WTC11 (cell line): Measurements from ENCODE around the gene EPHA4.

Source experiments
- CREB1 ChIP-seq: sonication (generic); formaldehyde crosslinking; IDR thresholded peaks from 2 replicates; pipeline ENCODE4 v1.8.0; 2023; ENCODE audit warnings: mild to moderate bottlenecking, missing genetic modification reagents
- CREM ChIP-seq: sonication (generic); formaldehyde crosslinking; IDR thresholded peaks from 2 replicates; pipeline ENCODE4 v1.8.1; 2022; ENCODE audit warnings: mild to moderate bottlenecking, missing genetic modification reagents, moderate library complexity
- GABPB1 ChIP-seq: sonication (generic); formaldehyde crosslinking; IDR thresholded peaks from 2 replicates; pipeline ENCODE4 v1.8.1; 2023; ENCODE audit warnings: mild to moderate bottlenecking, missing genetic modification reagents
- SMAD3 ChIP-seq: sonication (generic); formaldehyde crosslinking; IDR thresholded peaks from 2 replicates; pipeline ENCODE4 v1.8.0; 2022; ENCODE audit warnings: missing genetic modification reagents, mild to moderate bottlenecking, borderline replicate concordance
- SP1 ChIP-seq: sonication (generic); formaldehyde crosslinking; conservative IDR thresholded peaks from 2 replicates; pipeline ENCODE4 v1.8.1; 2022; ENCODE audit warnings: missing genetic modification reagents
- ZBTB21 ChIP-seq: sonication (generic); formaldehyde crosslinking; IDR thresholded peaks from 2 replicates; pipeline ENCODE4 v1.8.1; 2023; ENCODE audit warnings: mild to moderate bottlenecking, missing genetic modification reagents, borderline replicate concordance
- TF ChIP-seq, protein P1 (sequence below): fragments of 200-600 bp; IDR thresholded peaks from 2 replicates; pipeline ENCODE4 v1.8.0; 2022; ENCODE audit warnings: antibody characterized with exemption
- TF ChIP-seq, protein P2 (sequence below): sonication (generic); formaldehyde crosslinking; conservative IDR thresholded peaks from 2 replicates; pipeline ENCODE4 v1.8.1; 2022; ENCODE audit warnings: mild to moderate bottlenecking, missing genetic modification reagents
- TF ChIP-seq, protein P3 (sequence below): sonication (generic); formaldehyde crosslinking; IDR thresholded peaks from 2 replicates; pipeline ENCODE4 v1.8.1; 2022; ENCODE audit warnings: low read depth, missing genetic modification reagents, borderline replicate concordance

DNA sequence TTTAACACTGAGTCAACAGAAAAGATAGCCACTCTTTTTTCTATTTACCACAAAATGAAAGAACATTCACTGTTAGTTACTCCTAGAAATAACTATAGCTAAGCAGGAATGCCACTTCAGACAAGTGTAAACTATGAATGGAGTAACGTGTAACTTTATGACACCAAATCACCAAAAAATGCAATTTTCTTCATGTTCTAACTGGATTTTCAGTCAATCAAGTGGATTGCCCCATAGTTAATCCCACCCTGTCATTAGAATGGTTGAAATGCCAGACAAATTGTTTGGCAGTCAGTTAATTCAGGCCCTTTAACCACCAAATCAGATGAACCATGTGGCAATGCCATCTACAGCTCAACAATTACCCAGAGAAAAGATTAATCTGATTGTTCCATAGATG is 9.9 kb downstream of the EPHA4 start:
- TF ChIP-seq, protein P1, sequence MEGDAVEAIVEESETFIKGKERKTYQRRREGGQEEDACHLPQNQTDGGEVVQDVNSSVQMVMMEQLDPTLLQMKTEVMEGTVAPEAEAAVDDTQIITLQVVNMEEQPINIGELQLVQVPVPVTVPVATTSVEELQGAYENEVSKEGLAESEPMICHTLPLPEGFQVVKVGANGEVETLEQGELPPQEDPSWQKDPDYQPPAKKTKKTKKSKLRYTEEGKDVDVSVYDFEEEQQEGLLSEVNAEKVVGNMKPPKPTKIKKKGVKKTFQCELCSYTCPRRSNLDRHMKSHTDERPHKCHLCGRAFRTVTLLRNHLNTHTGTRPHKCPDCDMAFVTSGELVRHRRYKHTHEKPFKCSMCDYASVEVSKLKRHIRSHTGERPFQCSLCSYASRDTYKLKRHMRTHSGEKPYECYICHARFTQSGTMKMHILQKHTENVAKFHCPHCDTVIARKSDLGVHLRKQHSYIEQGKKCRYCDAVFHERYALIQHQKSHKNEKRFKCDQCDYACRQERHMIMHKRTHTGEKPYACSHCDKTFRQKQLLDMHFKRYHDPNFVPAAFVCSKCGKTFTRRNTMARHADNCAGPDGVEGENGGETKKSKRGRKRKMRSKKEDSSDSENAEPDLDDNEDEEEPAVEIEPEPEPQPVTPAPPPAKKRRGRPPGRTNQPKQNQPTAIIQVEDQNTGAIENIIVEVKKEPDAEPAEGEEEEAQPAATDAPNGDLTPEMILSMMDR, result no peak
- no peak for TF ChIP-seq SP1
- TF ChIP-seq, protein P2, sequence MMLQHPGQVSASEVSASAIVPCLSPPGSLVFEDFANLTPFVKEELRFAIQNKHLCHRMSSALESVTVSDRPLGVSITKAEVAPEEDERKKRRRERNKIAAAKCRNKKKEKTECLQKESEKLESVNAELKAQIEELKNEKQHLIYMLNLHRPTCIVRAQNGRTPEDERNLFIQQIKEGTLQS, result no peak
- no peak for TF ChIP-seq SMAD3
- TF ChIP-seq CREB1 (CRISPR knock-in tag), result no peak
- TF ChIP-seq CREM, result no peak
- no peak for TF ChIP-seq GABPB1 (CRISPR knock-in tag)
- TF ChIP-seq ZBTB21 (CRISPR knock-in tag), result no peak
- TF ChIP-seq, protein P3, sequence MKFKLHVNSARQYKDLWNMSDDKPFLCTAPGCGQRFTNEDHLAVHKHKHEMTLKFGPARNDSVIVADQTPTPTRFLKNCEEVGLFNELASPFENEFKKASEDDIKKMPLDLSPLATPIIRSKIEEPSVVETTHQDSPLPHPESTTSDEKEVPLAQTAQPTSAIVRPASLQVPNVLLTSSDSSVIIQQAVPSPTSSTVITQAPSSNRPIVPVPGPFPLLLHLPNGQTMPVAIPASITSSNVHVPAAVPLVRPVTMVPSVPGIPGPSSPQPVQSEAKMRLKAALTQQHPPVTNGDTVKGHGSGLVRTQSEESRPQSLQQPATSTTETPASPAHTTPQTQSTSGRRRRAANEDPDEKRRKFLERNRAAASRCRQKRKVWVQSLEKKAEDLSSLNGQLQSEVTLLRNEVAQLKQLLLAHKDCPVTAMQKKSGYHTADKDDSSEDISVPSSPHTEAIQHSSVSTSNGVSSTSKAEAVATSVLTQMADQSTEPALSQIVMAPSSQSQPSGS (CRISPR knock-in tag), result no peak
